Esophagus squamous epithelium (tissue), 5 donors: ENCODE measurements around the gene IQCH. TPM values are rescaled to one million over a fixed set of nuclear protein-coding genes. Genes with fewer than 3 reads are reported as not detected.

Source experiments
- DNase-seq: peaks from one replicate; lab custom pipeline; 2025; lab: John Stamatoyannopoulos, UW
- H3K27ac ChIP-seq, 4 donors: fragments of 200-600 bp; sonication (generic); one replicate each; pipeline ENCODE4 v1.5.1; 2016 to 2019; ENCODE audit warnings: mild to moderate bottlenecking in 1 of 4
- H3K27me3 ChIP-seq, 4 donors: fragments of 200-600 bp; sonication (generic); 1 replicate in 3 of 4; 2 replicates in 1 of 4; pipeline versions ENCODE4 v1.5.1 to v1.6.0; 2017 to 2021; ENCODE audit warnings: antibody characterized with exemption in 1 of 4
- H3K36me3 ChIP-seq, 3 donors: fragments of 200-600 bp; sonication (generic); one replicate each; pipeline ENCODE4 v1.5.1; 2016 to 2019
- H3K4me1 ChIP-seq, 3 donors: fragments of 200-600 bp; sonication (generic); one replicate each; pipeline ENCODE4 v1.5.1; 2017 to 2019
- H3K4me3 ChIP-seq, 4 donors: fragments of 200-600 bp; sonication (generic); 1 replicate in 3 of 4; 2 replicates in 1 of 4; pipeline ENCODE4 v1.5.1; 2016 to 2019; ENCODE audit warnings: mild to moderate bottlenecking in 2 of 4, moderate library complexity in 1 of 4
- H3K9me3 ChIP-seq, 3 donors: fragments of 200-600 bp; sonication (generic); one replicate each; pipeline ENCODE4 v1.5.1; 2016 to 2019
- POLR2A ChIP-seq, 4 donors: fragments of 450-650 bp; IDR thresholded peaks; one replicate each; pipeline ENCODE4 v1.6.1; 2017; ENCODE audit warnings: antibody characterized with exemption in 4 of 4, mild to moderate bottlenecking in 4 of 4, moderate library complexity in 3 of 4
- WGBS, 2 donors: methylation state at CpG; one replicate each; pipeline ENCODE4 v1.1.5; 2018; 5-methylcytosine and 5-hydroxymethylcytosine counted together
- intact Hi-C: fragments of 100-400 bp; cut with DNase I; formaldehyde crosslinking; loops from one replicate; pipeline ENCODE4 v1.15.0; 2022
- total RNA-seq, 4 donors: library from RNA; depleted of rRNA; stranded (reverse); fragments of >200 nt; gene quantifications; one replicate each; pipeline ENCODE4 v1.1.0, GENCODE V29; 2016
- TF ChIP-seq, protein P1 (sequence below), 6 experiments: fragments of 450-650 bp in 4 of 6; fragments of 200-600 bp in 2 of 6; sonication (generic) in 2 of 6; IDR thresholded peaks; one replicate each; pipeline ENCODE4 v1.5.1; 2016 to 2019; ENCODE audit warnings: antibody characterized with exemption in 6 of 6, mild to moderate bottlenecking in 4 of 6, moderate library complexity in 4 of 6
- donor health status: DM: yes; HTN: yes; CAD: no.

The IQCH gene
- total RNA-seq, 4 donors from 2014 or later = 1.9 to 3.1 (median 3.0) TPM; not detected in 1

DNA sequence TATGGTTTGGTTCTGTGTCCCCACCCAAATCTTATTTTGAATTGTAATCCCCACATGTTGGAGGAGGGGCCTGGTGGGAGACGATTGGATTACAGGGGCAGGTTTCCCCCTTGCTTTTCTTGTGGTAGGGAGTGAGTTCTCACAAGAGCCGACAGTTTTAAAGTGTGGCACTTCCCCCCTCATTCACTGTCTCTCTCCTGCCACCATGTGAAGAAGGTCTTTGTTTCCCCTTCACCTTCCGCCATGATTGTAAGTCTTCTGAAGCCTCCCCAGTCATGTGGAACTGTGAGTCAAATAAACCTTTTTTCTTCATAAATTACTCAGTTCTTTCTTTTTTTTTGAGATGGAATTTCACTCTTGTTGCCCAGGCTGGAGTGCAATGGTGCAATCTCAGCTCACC is 124.9 kb downstream of the IQCH start:
- 86 to 88% methylated on average over 3 of the region's 3 CpGs for WGBS, 2 donors
- no peak overlapping the region for H3K27ac ChIP-seq
- no peaks in the 10 kb centered on the region for H3K36me3 ChIP-seq
- TF ChIP-seq POLR2A (IDR thresholded peaks at IDR 0.05) = no peak
- TF ChIP-seq, protein P1, sequence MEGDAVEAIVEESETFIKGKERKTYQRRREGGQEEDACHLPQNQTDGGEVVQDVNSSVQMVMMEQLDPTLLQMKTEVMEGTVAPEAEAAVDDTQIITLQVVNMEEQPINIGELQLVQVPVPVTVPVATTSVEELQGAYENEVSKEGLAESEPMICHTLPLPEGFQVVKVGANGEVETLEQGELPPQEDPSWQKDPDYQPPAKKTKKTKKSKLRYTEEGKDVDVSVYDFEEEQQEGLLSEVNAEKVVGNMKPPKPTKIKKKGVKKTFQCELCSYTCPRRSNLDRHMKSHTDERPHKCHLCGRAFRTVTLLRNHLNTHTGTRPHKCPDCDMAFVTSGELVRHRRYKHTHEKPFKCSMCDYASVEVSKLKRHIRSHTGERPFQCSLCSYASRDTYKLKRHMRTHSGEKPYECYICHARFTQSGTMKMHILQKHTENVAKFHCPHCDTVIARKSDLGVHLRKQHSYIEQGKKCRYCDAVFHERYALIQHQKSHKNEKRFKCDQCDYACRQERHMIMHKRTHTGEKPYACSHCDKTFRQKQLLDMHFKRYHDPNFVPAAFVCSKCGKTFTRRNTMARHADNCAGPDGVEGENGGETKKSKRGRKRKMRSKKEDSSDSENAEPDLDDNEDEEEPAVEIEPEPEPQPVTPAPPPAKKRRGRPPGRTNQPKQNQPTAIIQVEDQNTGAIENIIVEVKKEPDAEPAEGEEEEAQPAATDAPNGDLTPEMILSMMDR (IDR thresholded peaks at IDR 0.05) = no peak
- H3K27me3 ChIP-seq = no peaks in the 10 kb centered on the region
- no peaks in the 10 kb centered on the region for H3K4me1 ChIP-seq
- intact Hi-C loops = no loop called here
- no peak overlapping the region for H3K4me3 ChIP-seq
- H3K9me3 ChIP-seq = no peaks in the 10 kb centered on the region
- DNase-seq = no peak

DNA sequence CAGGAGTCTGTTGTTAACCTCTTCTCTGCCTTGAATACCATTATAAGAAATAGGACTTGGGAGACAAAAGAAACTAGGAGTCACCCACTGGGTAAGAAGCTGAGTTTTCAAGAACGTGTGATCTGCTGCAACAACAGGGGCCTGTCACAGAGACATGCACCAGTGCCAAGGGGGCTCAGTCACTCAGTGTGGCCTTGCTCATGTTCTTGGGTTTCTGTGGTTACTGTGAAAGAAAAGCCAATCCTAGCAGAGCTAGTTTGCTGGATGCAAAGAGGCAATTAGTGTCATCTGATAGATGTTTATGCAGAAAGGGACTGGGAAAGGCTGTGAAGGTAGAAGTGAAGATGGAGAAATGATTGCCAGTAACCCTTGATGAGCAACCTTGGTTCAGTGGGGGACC is 126.3 kb downstream of the IQCH start:
- no peaks in the 10 kb centered on the region for H3K9me3 ChIP-seq
- intact Hi-C loops = no loop called here
- 69 to 88% methylated on average over 1 of the region's 1 CpG for WGBS, 2 donors
- no peak overlapping the region for H3K4me3 ChIP-seq
- no peak for TF ChIP-seq POLR2A (IDR thresholded peaks at IDR 0.05)
- TF ChIP-seq, protein P1 (IDR thresholded peaks at IDR 0.05) = no peak
- H3K4me1 ChIP-seq = no peaks in the 10 kb centered on the region
- no peaks in the 10 kb centered on the region for H3K27me3 ChIP-seq
- H3K27ac ChIP-seq = no peak overlapping the region
- no peak for DNase-seq
- H3K36me3 ChIP-seq = no peaks in the 10 kb centered on the region

DNA sequence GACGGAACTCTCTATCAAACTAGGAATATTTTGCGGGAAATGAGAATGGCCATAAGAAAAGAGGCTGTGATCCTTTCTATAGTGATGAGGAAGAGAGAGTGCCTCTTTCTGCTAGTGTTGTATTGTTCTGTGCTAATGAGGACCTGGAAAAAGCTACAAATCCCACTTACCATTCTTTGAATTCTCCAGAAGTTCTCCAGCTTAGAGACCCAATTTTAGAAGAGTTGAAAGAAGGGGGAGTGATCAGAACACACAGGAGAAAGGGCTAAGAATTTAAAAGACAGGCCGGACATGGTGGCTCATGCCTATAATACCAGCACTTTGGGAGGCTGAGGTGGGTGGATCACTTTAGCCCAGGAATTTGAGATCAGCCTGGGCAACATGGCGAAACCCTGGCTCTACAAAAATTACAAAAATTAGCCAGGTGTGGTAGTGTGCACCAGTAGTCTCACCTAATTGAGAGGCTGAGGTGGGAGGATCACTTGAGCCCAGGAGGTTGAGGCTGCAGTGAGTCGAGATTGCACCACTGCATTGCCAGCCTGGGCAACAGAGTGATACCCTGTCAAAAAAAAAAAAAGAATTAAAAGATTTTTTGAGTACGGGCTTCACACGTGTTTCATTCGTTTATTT is 126.9 kb downstream of the IQCH start:
- H3K4me1 ChIP-seq = no peaks in the 10 kb centered on the region
- no peak overlapping the region for H3K27ac ChIP-seq
- TF ChIP-seq POLR2A (IDR thresholded peaks at IDR 0.05) = no peak
- TF ChIP-seq, protein P1 (IDR thresholded peaks at IDR 0.05) = no peak
- WGBS, 2 donors = 88 to 91% methylated on average over 8 of the region's 8 CpGs
- intact Hi-C loops = no loop called here
- no peaks in the 10 kb centered on the region for H3K36me3 ChIP-seq
- H3K4me3 ChIP-seq = no peak overlapping the region
- no peak for DNase-seq
- no peaks in the 10 kb centered on the region for H3K27me3 ChIP-seq
- H3K9me3 ChIP-seq = no peaks in the 10 kb centered on the region

DNA sequence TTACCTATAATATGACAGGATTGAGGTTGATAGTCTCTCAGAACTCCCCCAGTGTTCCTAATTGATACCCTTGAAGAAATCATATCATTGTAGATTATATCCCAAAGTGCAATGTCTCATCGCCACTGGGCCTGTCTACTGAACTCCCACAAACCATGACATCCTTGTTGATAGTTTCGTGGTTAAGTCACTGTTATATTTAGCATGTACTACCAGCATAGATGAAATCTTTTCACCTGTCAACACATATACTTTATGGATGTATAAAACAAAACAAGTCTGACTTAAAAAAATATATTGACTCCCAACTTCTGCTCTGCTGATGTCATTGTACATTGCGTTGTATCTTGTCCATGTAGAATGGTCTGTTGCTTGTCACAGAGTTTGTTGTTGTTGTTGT is 128.1 kb downstream of the IQCH start:
- no peaks in the 10 kb centered on the region for H3K27me3 ChIP-seq
- 88 to 95% methylated on average over 3 of the region's 3 CpGs for WGBS, 2 donors
- no peak for DNase-seq
- intact Hi-C loops = no loop called here
- no peaks in the 10 kb centered on the region for H3K9me3 ChIP-seq
- H3K4me1 ChIP-seq = no peaks in the 10 kb centered on the region
- no peak overlapping the region for H3K27ac ChIP-seq
- no peaks in the 10 kb centered on the region for H3K36me3 ChIP-seq
- H3K4me3 ChIP-seq = no peak overlapping the region
- TF ChIP-seq, protein P1 (IDR thresholded peaks at IDR 0.05) = no peak
- TF ChIP-seq POLR2A (IDR thresholded peaks at IDR 0.05) = no peak

DNA sequence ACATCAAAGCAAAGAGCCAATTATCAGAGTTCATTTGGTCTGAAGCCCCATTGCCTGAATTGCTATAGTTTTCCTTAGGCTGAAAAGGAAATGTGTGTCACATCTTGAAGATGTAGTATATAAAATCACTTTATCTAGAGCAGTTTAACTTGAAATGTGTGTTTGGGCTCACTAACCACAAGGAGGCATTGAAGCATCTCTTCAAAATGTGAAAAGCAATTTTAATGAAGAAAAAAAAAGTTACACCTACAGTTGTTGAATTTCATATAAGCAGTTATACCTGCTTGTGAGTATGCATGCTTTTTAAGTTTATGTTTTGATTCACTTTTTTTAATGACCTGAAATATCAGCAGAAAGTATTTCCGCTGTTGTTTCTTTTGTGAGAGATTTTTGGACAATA is 129.3 kb downstream of the IQCH start:
- H3K9me3 ChIP-seq = no peaks in the 10 kb centered on the region
- no peaks in the 10 kb centered on the region for H3K4me1 ChIP-seq
- H3K27me3 ChIP-seq = no peaks in the 10 kb centered on the region
- H3K27ac ChIP-seq = no peak overlapping the region
- no peak for DNase-seq
- H3K36me3 ChIP-seq = no peaks in the 10 kb centered on the region
- intact Hi-C loops = no loop called here
- no peak for TF ChIP-seq POLR2A (IDR thresholded peaks at IDR 0.05)
- TF ChIP-seq, protein P1 (IDR thresholded peaks at IDR 0.05) = no peak
- WGBS, 2 donors = 95 to 100% methylated on average over 1 of the region's 1 CpG
- no peak overlapping the region for H3K4me3 ChIP-seq
